SK-N-SH treated with all-trans-retinoic acid at 6 μM for 48 hours (cell line): ENCODE results near the gene SRGAP1.

Source experiments
- ATAC-seq: fragments of 200-7000 bp; cut with Tn5 transposase; 3 replicates; pipeline ENCODE4 v1.9.1; 2020; ENCODE audit warnings: mild to moderate bottlenecking, moderate library complexity
- ARNTL ChIP-seq: fragments of 450-650 bp; formaldehyde crosslinking; IDR thresholded peaks from 2 replicates; pipeline ENCODE4 v1.5.0; 2020; ENCODE audit warnings: low read depth, mild to moderate bottlenecking, moderate library complexity, borderline replicate concordance
- BACH2 ChIP-seq: fragments of 250-450 bp; sonication (Bioruptor Pico); IDR thresholded peaks from 2 replicates; pipeline ENCODE4 v1.9.0; 2021; ENCODE audit warnings: mild to moderate bottlenecking, borderline replicate concordance
- CSDC2 ChIP-seq: fragments of 250-450 bp; sonication (Bioruptor Pico); IDR thresholded peaks from 2 replicates; pipeline ENCODE4 v1.5.0; 2020; ENCODE audit warnings: mild to moderate bottlenecking, moderate library complexity
- ESRRG ChIP-seq: fragments of 250-450 bp; sonication (Bioruptor Pico); IDR thresholded peaks from 2 replicates; pipeline ENCODE4 v1.6.1; 2021; ENCODE audit warnings: mild to moderate bottlenecking
- GLIS3 ChIP-seq: fragments of 250-450 bp; sonication (Bioruptor Pico); IDR thresholded peaks from 2 replicates; pipeline ENCODE4 v1.5.0; 2020; ENCODE audit warnings: mild to moderate bottlenecking, moderate library complexity
- ISL1 ChIP-seq: fragments of 250-450 bp; sonication (Bioruptor Pico); IDR thresholded peaks from 2 replicates; pipeline ENCODE4 v2.1.2; 2022; ENCODE audit warnings: mild to moderate bottlenecking, moderate library complexity
- OSR1 ChIP-seq: fragments of 250-450 bp; sonication (Bioruptor Pico); IDR thresholded peaks from 2 replicates; pipeline ENCODE4 v1.8.0; 2022; ENCODE audit warnings: moderate library complexity, mild to moderate bottlenecking, inconsistent platforms
- PPARA ChIP-seq: fragments of 250-450 bp; sonication (Bioruptor Pico); IDR thresholded peaks from 2 replicates; pipeline ENCODE4 v1.5.0; 2020; ENCODE audit warnings: mild to moderate bottlenecking, borderline replicate concordance
- RARB ChIP-seq: fragments of 250-450 bp; sonication (Bioruptor Pico); IDR thresholded peaks from 2 replicates; pipeline ENCODE4 v1.8.0; 2021; ENCODE audit warnings: mild to moderate bottlenecking, moderate library complexity
- SNAI2 ChIP-seq: fragments of 250-450 bp; sonication (Bioruptor Pico); IDR thresholded peaks from 2 replicates; pipeline ENCODE4 v1.5.0; 2020; ENCODE audit warnings: mild to moderate bottlenecking, moderate library complexity
- TOX ChIP-seq: fragments of 250-450 bp; sonication (Bioruptor Pico); IDR thresholded peaks from 2 replicates; pipeline ENCODE4 v1.8.0; 2021; ENCODE audit warnings: mild to moderate bottlenecking, moderate library complexity, borderline replicate concordance
- ZC3H10 ChIP-seq: fragments of 250-450 bp; sonication (Bioruptor Pico); IDR thresholded peaks from 2 replicates; pipeline ENCODE4 v1.5.1; 2021; ENCODE audit warnings: mild to moderate bottlenecking, moderate library complexity
- ZFP3 ChIP-seq: fragments of 250-450 bp; sonication (Bioruptor Pico); IDR thresholded peaks from 2 replicates; pipeline ENCODE4 v1.5.0; 2020; ENCODE audit warnings: mild to moderate bottlenecking, moderate library complexity
- ZFP30 ChIP-seq: fragments of 450-650 bp; formaldehyde crosslinking; IDR thresholded peaks from 2 replicates; pipeline ENCODE4 v1.5.0; 2022; ENCODE audit warnings: mild to moderate bottlenecking, moderate library complexity
- ZNF70 ChIP-seq: fragments of 450-650 bp; formaldehyde crosslinking; IDR thresholded peaks from 2 replicates; pipeline ENCODE4 v1.5.0; 2020; ENCODE audit warnings: mild to moderate bottlenecking, moderate library complexity
- ZNF8 ChIP-seq: fragments of 450-650 bp; formaldehyde crosslinking; IDR thresholded peaks from 2 replicates; pipeline ENCODE4 v1.5.0; 2020; ENCODE audit warnings: mild to moderate bottlenecking, moderate library complexity
- TF ChIP-seq, protein P1 (sequence below): fragments of 250-450 bp; sonication (Bioruptor Pico); IDR thresholded peaks from 2 replicates; pipeline ENCODE4 v1.5.1; 2020; ENCODE audit warnings: low read depth, mild to moderate bottlenecking, moderate library complexity
- TF ChIP-seq, protein P2 (sequence below): fragments of 250-450 bp; sonication (Bioruptor Pico); IDR thresholded peaks from 2 replicates; pipeline ENCODE4 v1.8.0; 2020; ENCODE audit warnings: mild to moderate bottlenecking, moderate library complexity, borderline replicate concordance
- TF ChIP-seq, protein P3 (sequence below): fragments of 250-450 bp; sonication (Bioruptor Pico); IDR thresholded peaks from 2 replicates; pipeline ENCODE4 v1.5.0; 2020; ENCODE audit warnings: mild to moderate bottlenecking, moderate library complexity
- TF ChIP-seq, protein P4 (sequence below): fragments of 250-450 bp; sonication (Bioruptor Pico); IDR thresholded peaks from 2 replicates; pipeline ENCODE4 v1.5.1; 2021; ENCODE audit warnings: mild to moderate bottlenecking, moderate library complexity

SRGAP1 gene

DNA sequence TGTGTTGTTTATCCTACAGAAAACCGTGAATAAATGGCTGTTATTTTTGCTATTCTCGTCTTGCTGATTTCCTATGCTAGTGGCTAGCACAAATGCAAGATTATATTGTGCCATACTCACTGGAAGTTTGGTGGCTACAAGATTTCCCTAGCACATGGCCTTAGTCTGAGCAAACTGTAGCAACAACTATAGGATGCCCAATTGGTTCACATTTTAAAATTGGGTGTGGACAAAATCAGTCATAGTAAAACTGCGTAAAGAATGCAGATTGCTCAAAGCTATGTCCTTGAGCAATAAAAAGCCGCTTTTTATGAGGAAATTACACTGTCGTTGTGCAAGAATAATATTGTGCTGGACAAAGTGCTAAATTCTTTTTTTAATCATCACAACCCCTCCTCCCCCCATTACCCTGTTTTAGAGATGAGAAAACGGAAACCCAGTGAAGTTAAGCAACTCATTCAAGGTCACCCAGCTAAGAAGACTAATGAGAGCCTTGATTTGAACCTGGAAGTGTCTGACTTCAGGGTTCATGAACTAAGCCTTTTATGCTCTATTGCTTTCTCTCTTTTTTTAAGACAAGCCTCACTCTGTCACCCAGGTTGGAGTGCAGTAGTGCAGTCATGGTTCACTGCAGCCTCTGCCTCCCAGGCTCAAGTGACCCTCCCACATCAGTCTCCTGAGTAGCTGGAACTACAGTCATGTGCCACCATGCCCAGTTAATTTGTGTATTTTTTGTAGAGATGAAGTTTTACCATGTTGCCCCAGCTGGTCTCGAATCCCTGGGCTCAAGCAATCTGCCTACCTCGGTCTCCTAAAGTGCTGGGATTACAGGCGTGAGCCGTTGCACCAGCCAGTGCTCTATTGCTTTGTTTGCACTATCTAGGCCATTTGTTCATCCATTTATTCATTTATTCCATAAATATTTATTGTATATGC lies 73.6 kb downstream of the SRGAP1 start:
- no peak; the same call in 2 of the 3 replicates for ATAC-seq
- no peak for TF ChIP-seq PPARA (CRISPR knock-in tag)
- TF ChIP-seq ZFP3 (CRISPR knock-in tag): no peak
- TF ChIP-seq GLIS3: no peak
- TF ChIP-seq ARNTL (CRISPR knock-in tag): no peak
- TF ChIP-seq RARB: no peak
- no peak for TF ChIP-seq ZNF70 (CRISPR knock-in tag)
- no peak for TF ChIP-seq BACH2 (CRISPR knock-in tag)
- TF ChIP-seq, protein P1, sequence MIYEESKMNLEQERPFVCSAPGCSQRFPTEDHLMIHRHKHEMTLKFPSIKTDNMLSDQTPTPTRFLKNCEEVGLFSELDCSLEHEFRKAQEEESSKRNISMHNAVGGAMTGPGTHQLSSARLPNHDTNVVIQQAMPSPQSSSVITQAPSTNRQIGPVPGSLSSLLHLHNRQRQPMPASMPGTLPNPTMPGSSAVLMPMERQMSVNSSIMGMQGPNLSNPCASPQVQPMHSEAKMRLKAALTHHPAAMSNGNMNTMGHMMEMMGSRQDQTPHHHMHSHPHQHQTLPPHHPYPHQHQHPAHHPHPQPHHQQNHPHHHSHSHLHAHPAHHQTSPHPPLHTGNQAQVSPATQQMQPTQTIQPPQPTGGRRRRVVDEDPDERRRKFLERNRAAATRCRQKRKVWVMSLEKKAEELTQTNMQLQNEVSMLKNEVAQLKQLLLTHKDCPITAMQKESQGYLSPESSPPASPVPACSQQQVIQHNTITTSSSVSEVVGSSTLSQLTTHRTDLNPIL (CRISPR knock-in tag): no peak
- TF ChIP-seq, protein P2, sequence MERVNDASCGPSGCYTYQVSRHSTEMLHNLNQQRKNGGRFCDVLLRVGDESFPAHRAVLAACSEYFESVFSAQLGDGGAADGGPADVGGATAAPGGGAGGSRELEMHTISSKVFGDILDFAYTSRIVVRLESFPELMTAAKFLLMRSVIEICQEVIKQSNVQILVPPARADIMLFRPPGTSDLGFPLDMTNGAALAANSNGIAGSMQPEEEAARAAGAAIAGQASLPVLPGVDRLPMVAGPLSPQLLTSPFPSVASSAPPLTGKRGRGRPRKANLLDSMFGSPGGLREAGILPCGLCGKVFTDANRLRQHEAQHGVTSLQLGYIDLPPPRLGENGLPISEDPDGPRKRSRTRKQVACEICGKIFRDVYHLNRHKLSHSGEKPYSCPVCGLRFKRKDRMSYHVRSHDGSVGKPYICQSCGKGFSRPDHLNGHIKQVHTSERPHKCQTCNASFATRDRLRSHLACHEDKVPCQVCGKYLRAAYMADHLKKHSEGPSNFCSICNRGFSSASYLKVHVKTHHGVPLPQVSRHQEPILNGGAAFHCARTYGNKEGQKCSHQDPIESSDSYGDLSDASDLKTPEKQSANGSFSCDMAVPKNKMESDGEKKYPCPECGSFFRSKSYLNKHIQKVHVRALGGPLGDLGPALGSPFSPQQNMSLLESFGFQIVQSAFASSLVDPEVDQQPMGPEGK (CRISPR knock-in tag): no peak
- no peak for TF ChIP-seq CSDC2 (CRISPR knock-in tag)
- TF ChIP-seq ESRRG: no peak
- TF ChIP-seq, protein P3, sequence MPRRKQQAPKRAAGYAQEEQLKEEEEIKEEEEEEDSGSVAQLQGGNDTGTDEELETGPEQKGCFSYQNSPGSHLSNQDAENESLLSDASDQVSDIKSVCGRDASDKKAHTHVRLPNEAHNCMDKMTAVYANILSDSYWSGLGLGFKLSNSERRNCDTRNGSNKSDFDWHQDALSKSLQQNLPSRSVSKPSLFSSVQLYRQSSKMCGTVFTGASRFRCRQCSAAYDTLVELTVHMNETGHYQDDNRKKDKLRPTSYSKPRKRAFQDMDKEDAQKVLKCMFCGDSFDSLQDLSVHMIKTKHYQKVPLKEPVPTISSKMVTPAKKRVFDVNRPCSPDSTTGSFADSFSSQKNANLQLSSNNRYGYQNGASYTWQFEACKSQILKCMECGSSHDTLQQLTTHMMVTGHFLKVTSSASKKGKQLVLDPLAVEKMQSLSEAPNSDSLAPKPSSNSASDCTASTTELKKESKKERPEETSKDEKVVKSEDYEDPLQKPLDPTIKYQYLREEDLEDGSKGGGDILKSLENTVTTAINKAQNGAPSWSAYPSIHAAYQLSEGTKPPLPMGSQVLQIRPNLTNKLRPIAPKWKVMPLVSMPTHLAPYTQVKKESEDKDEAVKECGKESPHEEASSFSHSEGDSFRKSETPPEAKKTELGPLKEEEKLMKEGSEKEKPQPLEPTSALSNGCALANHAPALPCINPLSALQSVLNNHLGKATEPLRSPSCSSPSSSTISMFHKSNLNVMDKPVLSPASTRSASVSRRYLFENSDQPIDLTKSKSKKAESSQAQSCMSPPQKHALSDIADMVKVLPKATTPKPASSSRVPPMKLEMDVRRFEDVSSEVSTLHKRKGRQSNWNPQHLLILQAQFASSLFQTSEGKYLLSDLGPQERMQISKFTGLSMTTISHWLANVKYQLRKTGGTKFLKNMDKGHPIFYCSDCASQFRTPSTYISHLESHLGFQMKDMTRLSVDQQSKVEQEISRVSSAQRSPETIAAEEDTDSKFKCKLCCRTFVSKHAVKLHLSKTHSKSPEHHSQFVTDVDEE (CRISPR knock-in tag): no peak
- TF ChIP-seq OSR1 (CRISPR knock-in tag): no peak
- no peak for TF ChIP-seq TOX (CRISPR knock-in tag)

DNA sequence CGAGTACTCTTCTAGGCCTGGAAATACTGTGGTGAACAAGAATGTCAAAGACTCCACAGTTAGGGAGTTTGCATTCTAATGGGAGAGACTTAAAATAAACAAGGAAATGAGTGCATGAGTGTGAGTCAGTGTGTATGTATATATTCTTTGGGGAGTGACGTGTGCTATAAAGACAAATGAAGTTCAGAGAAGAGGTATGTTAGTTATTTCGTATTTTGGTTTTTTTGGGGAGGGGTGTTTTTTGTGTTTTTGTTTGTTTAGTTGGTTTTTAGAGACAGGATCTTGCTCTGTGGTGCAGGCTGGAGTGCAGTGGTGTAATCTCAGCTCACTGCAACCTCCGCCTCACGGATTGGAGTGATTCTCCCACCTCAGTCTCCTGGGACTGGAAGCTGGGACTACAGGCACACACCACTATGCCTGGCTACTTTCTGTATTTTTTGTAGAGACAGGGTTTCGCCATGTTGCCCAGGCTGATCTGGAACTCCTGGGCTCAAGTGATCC lies 74.3 kb downstream of the SRGAP1 start:
- TF ChIP-seq, protein P4, sequence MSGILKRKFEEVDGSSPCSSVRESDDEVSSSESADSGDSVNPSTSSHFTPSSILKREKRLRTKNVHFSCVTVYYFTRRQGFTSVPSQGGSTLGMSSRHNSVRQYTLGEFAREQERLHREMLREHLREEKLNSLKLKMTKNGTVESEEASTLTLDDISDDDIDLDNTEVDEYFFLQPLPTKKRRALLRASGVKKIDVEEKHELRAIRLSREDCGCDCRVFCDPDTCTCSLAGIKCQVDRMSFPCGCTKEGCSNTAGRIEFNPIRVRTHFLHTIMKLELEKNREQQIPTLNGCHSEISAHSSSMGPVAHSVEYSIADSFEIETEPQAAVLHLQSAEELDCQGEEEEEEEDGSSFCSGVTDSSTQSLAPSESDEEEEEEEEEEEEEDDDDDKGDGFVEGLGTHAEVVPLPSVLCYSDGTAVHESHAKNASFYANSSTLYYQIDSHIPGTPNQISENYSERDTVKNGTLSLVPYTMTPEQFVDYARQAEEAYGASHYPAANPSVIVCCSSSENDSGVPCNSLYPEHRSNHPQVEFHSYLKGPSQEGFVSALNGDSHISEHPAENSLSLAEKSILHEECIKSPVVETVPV (CRISPR knock-in tag): no peak
- TF ChIP-seq, protein P1 (CRISPR knock-in tag): no peak
- TF ChIP-seq ISL1 (no peak), RARB (no peak)
- peak; percentile 63 for ATAC-seq

DNA sequence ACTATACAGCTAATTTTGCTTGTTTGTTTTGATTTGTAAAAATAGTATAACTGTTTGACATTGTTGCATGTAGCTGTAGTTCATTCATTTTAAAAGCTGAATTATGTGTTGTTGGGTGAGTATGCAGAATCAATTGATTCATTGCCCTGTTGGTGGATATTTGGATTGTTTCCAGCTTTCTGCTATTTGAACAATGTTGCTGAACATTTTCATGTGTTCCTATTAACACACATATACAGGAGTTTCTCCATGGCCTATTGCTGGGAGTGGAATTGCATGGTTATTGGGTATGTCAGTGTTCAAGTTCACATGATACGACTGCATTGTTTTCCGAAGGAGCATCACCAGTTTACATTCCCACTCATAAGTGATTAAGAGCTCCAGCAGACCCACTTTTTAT lies 75.3 kb downstream of the SRGAP1 start:
- ATAC-seq: no peak
- TF ChIP-seq ZNF8 (CRISPR knock-in tag) (no peak), ISL1 (no peak), ZFP30 (CRISPR knock-in tag) (no peak), BACH2 (CRISPR knock-in tag) (no peak), SNAI2 (no peak)
- TF ChIP-seq, all 23 proteins: peak for 0

DNA sequence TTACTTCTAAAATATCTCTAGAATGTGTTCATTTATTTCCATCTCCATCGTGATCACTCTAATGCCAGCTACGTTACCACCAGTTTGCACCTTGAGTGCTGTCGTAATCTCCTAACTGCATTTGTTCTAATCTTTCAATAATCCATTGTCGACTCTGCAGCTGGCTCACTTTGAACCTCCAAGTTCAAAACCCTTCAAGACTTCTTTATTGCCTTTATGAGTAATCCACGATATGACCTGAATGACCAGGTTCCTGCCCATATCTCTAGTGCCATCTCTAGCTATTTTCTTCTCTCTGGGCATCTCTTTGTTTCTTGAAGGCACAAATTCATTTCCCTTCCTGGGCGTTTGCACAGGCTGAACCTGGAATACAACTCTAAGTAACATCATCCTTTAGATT lies 76.7 kb downstream of the SRGAP1 start:
- no peak for ATAC-seq
- TF ChIP-seq, protein P2 (CRISPR knock-in tag): no peak
- no peak for TF ChIP-seq ESRRG
- TF ChIP-seq OSR1 (CRISPR knock-in tag): no peak
- TF ChIP-seq, protein P1 (CRISPR knock-in tag): no peak
- TF ChIP-seq ARNTL (CRISPR knock-in tag): no peak
- TF ChIP-seq ISL1: no peak
- no peak for TF ChIP-seq ZC3H10 (CRISPR knock-in tag)
